Measurements from ENCODE around the gene MTMR3. TPM values are rescaled to one million over a fixed set of nuclear protein-coding genes. Genes with fewer than 3 reads are reported as not detected.

MTMR3 gene
- total RNA-seq, 1 donor from 2014 or later = 20.6 TPM

- DNase-seq (ENCODE audit: low spot score) = no peak
- peaks cover 12% of the 10 kb centered on the region for H3K27me3 Mint-ChIP-seq (ENCODE audit: insufficient read depth)
- H3K4me1 Mint-ChIP-seq (ENCODE audit: low read depth) = peaks cover 23% of the 10 kb centered on the region
- no peak overlapping the region for H3K4me3 Mint-ChIP-seq
- H3K36me3 Mint-ChIP-seq (ENCODE audit: low read depth) = no peaks in the 10 kb centered on the region
- intact Hi-C loops (cut with micrococcal nuclease) = no loop called here
- no peak overlapping the region for H3K27ac Mint-ChIP-seq
- H3K9me3 Mint-ChIP-seq = no peaks in the 10 kb centered on the region
These were observed 192.0 kb downstream of the MTMR3 start for GRCh38 chr22:30074994-30075393.

- Mint-ChIP-seq H3K27me3 (ENCODE audit: insufficient read depth) (peaks cover 16% of the 10 kb centered on the region), H3K27ac (no peak overlapping the region), H3K4me3 (no peak overlapping the region), H3K9me3 (no peaks in the 10 kb centered on the region), H3K36me3 (ENCODE audit: low read depth) (no peaks in the 10 kb centered on the region), H3K4me1 (ENCODE audit: low read depth) (peaks cover 23% of the 10 kb centered on the region)
- intact Hi-C loops (cut with micrococcal nuclease) = no loop called here
- no peak for DNase-seq (ENCODE audit: low spot score)
These were observed 194.4 kb downstream of the MTMR3 start for GRCh38 chr22:30077279-30077880.

- DNase-seq (ENCODE audit: low spot score) = peak; percentile 10
- peak overlapping the region; percentile 53 for H3K4me3 Mint-ChIP-seq
- intact Hi-C loops (cut with micrococcal nuclease) = loop anchor here (2.0 kb wide), 1 partner anchor 240 kb away; the partner anchor contains the start of gene ASCC2
- peaks cover 23% of the 10 kb centered on the region for H3K4me1 Mint-ChIP-seq (ENCODE audit: low read depth)
- no peaks in the 10 kb centered on the region for H3K36me3 Mint-ChIP-seq (ENCODE audit: low read depth)
- H3K27ac Mint-ChIP-seq = peak overlapping the region; percentile 56
- peaks cover 16% of the 10 kb centered on the region for H3K27me3 Mint-ChIP-seq (ENCODE audit: insufficient read depth)
- no peaks in the 10 kb centered on the region for H3K9me3 Mint-ChIP-seq
These were observed 195.6 kb downstream of the MTMR3 start for GRCh38 chr22:30078320-30079311.

GRCh38 chr22:30079952-30080533 is 197.1 kb downstream of the MTMR3 start, which contains the start of gene HORMAD2:
Gene HORMAD2, plus strand, starts transcription at chr22:30080464. Its CDS starts 13,489 bp downstream, at chr22:30093953.
- no peak within 1 kb of the TSS for H3K27ac Mint-ChIP-seq
- H3K4me3 Mint-ChIP-seq = no peak within 1 kb of the TSS
- peaks cover 7% of the 10 kb centered on the region for H3K27me3 Mint-ChIP-seq (ENCODE audit: insufficient read depth)
- H3K36me3 Mint-ChIP-seq (ENCODE audit: low read depth) = peaks cover 4% of the 10 kb centered on the region
- DNase-seq (ENCODE audit: low spot score) = no peak
- peaks cover 23% of the 10 kb centered on the region for H3K4me1 Mint-ChIP-seq (ENCODE audit: low read depth)
- intact Hi-C loops (cut with micrococcal nuclease) = loop anchor here (2.0 kb wide), 1 partner anchor 241 kb away; the partner anchor contains the start of gene ASCC2
- peaks cover 5% of the 10 kb centered on the region for H3K9me3 Mint-ChIP-seq

Other genes starting within 250 kb of the MTMR3 start
- not detected in 2 replicates for gene CABP7, start 163.2 kb upstream of the MTMR3 start, total RNA-seq
- gene ZMAT5, start 116.2 kb upstream of the MTMR3 start, total RNA-seq = 28.4 and 28.5 TPM in 2 replicates
- 89.4 and 96.5 TPM in 2 replicates for gene UQCR10, start 115.8 kb upstream of the MTMR3 start, total RNA-seq
- 84.5 and 90.9 TPM in 2 replicates for gene ASCC2, start 44.9 kb upstream of the MTMR3 start, total RNA-seq
- gene HORMAD2, start 197.3 kb downstream of the MTMR3 start, total RNA-seq = 0.21 TPM in 1 of 2 replicates, not detected in the other

Measured in activated T-helper 1 cell treated with anti-CD3 and anti-CD28 coated beads, Interleukin-12 subunit alpha, Interleukin-12 subunit beta, Interleukin-2, Interleukin-4 antibody, amounts not matched to agents 30 ng/mL and 10 ng/mL and 1 ng/mL, durations not matched to agents 14 hours and 24 hours and 36 hours (primary cell).